ENCODE results near the gene RPTOR. TPM values are rescaled to one million over a fixed set of nuclear protein-coding genes. Genes with fewer than 3 reads are reported as not detected.

RPTOR gene
- total RNA-seq, 1 experiment from 2014 or later, result 25.1 TPM

DNA sequence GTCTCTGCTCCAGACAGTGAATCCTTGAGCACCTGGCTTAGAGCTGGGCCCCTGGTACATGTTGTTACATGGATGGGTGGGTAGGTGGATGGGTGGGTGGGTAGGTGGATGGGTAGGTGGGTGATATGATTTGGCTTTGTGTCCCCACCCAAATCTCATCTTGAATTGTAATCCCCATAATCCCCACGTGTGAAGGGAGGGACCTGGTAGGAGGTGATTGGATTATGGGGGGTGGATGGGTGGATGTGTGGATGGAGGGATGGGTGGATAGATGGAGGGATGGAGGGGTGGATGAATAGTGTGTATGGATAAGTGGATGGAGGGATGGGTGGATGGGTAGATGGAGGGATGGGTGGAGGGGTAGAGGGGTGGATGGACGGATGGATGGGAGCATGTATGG is 41.6 kb upstream of the RPTOR start:
- Histone ChIP-seq H3K4me2 (ENCODE audit: insufficient read depth, insufficient read length, low read length) (no peak overlapping the region), H3K9me3 (ENCODE audit: control insufficient read depth, low read depth, low read length) (no peaks in the 10 kb centered on the region), H3K79me1 (ENCODE audit: insufficient read depth, low read depth, low read length, poor library complexity, severe bottlenecking) (no peaks in the 10 kb centered on the region), H2AK5ac (ENCODE audit: insufficient read length, low read length) (no peak overlapping the region), H3K79me2 (ENCODE audit: insufficient read depth, low read length) (no peaks in the 10 kb centered on the region), H3K27ac (ENCODE audit: insufficient read length, low read depth, low read length) (no peak overlapping the region), H2AFZ (ENCODE audit: low read length) (no peak overlapping the region), H3K4me1 (ENCODE audit: insufficient read depth, low read length) (no peaks in the 10 kb centered on the region), H3K18ac (ENCODE audit: insufficient read length, low read depth, low read length) (no peak overlapping the region), H2BK120ac (ENCODE audit: low read depth, low read length, poor library complexity, severe bottlenecking) (no peak overlapping the region), H4K20me1 (ENCODE audit: control insufficient read depth, insufficient read depth, insufficient read length) (no peaks in the 10 kb centered on the region), H4K8ac (replicated peaks; ENCODE audit: insufficient read length, low read depth, low read length) (no peak overlapping the region), H2BK5ac (ENCODE audit: insufficient read length, low read length) (no peak overlapping the region), H2BK12ac (ENCODE audit: insufficient read length, low read depth, low read length) (no peak overlapping the region), H2BK20ac (ENCODE audit: low read depth, low read length, poor library complexity, severe bottlenecking) (no peak overlapping the region), H4K5ac (ENCODE audit: insufficient read length, low read depth, low read length) (no peak overlapping the region), H3T11ph (ENCODE audit: low read length) (no peak overlapping the region), H3K4ac (ENCODE audit: low read depth, low read length) (no peak overlapping the region), H3K14ac (ENCODE audit: insufficient read depth, low read length) (no peak overlapping the region), H2BK15ac (ENCODE audit: low read depth, low read length) (no peak overlapping the region), H3K23ac (ENCODE audit: insufficient read length, low read depth, low read length) (no peak overlapping the region), H3K56ac (ENCODE audit: insufficient read length, low read depth, low read length) (no peak overlapping the region), H4K91ac (ENCODE audit: insufficient read length, low read depth, low read length) (no peak overlapping the region), H3K9ac (ENCODE audit: extremely low read depth, insufficient read length, low read length) (no peak overlapping the region), H3K27me3 (ENCODE audit: insufficient read depth, low read length) (no peaks in the 10 kb centered on the region), H3K23me2 (ENCODE audit: insufficient read length, low read depth, low read length, poor library complexity, severe bottlenecking) (no peaks in the 10 kb centered on the region)
- Mint-ChIP-seq H3K4me1 (peaks cover 4 to 20% of the 10 kb centered on the region in 2 experiments), H3K4me3 (no peak overlapping the region), H3K36me3 (ENCODE audit: insufficient read depth in 1 of 3, low read depth in 3 of 3) (no peaks in the 10 kb centered on the region), H3K27ac (no peak overlapping the region), H3K9me3 (no peaks in the 10 kb centered on the region; a peak in 1 of 5 replicates), H3K27me3 (ENCODE audit: low read depth) (peaks cover 55% of the 10 kb centered on the region)
- TF ChIP-seq, protein P1, sequence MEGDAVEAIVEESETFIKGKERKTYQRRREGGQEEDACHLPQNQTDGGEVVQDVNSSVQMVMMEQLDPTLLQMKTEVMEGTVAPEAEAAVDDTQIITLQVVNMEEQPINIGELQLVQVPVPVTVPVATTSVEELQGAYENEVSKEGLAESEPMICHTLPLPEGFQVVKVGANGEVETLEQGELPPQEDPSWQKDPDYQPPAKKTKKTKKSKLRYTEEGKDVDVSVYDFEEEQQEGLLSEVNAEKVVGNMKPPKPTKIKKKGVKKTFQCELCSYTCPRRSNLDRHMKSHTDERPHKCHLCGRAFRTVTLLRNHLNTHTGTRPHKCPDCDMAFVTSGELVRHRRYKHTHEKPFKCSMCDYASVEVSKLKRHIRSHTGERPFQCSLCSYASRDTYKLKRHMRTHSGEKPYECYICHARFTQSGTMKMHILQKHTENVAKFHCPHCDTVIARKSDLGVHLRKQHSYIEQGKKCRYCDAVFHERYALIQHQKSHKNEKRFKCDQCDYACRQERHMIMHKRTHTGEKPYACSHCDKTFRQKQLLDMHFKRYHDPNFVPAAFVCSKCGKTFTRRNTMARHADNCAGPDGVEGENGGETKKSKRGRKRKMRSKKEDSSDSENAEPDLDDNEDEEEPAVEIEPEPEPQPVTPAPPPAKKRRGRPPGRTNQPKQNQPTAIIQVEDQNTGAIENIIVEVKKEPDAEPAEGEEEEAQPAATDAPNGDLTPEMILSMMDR (conservative IDR thresholded peaks at IDR 0.05), result no peak
- no peak for DNase-seq
- 100% methylated on average over 1 of the region's 2 CpGs for WGBS (ENCODE audit: extremely low coverage, insufficient read length, low lambda C conversion rate)

All from H9 (cell line).